SK-N-SH treated with all-trans-retinoic acid at 6 μM for 48 hours (cell line): ENCODE measurements around the gene SREBF2.

Experiments used
- ATAC-seq: fragments of 200-7000 bp; cut with Tn5 transposase; 3 replicates; pipeline ENCODE4 v1.9.1; 2020; ENCODE audit warnings: mild to moderate bottlenecking, moderate library complexity
- ARNTL ChIP-seq: fragments of 450-650 bp; formaldehyde crosslinking; IDR thresholded peaks from 2 replicates; pipeline ENCODE4 v1.5.0; 2020; ENCODE audit warnings: low read depth, mild to moderate bottlenecking, moderate library complexity, borderline replicate concordance
- BACH2 ChIP-seq: fragments of 250-450 bp; sonication (Bioruptor Pico); IDR thresholded peaks from 2 replicates; pipeline ENCODE4 v1.9.0; 2021; ENCODE audit warnings: mild to moderate bottlenecking, borderline replicate concordance
- ESRRG ChIP-seq: fragments of 250-450 bp; sonication (Bioruptor Pico); IDR thresholded peaks from 2 replicates; pipeline ENCODE4 v1.6.1; 2021; ENCODE audit warnings: mild to moderate bottlenecking
- GLIS3 ChIP-seq: fragments of 250-450 bp; sonication (Bioruptor Pico); IDR thresholded peaks from 2 replicates; pipeline ENCODE4 v1.5.0; 2020; ENCODE audit warnings: mild to moderate bottlenecking, moderate library complexity
- ISL1 ChIP-seq: fragments of 250-450 bp; sonication (Bioruptor Pico); IDR thresholded peaks from 2 replicates; pipeline ENCODE4 v2.1.2; 2022; ENCODE audit warnings: mild to moderate bottlenecking, moderate library complexity
- OSR1 ChIP-seq: fragments of 250-450 bp; sonication (Bioruptor Pico); IDR thresholded peaks from 2 replicates; pipeline ENCODE4 v1.8.0; 2022; ENCODE audit warnings: moderate library complexity, mild to moderate bottlenecking, inconsistent platforms
- PPARA ChIP-seq: fragments of 250-450 bp; sonication (Bioruptor Pico); IDR thresholded peaks from 2 replicates; pipeline ENCODE4 v1.5.0; 2020; ENCODE audit warnings: mild to moderate bottlenecking, borderline replicate concordance
- RARB ChIP-seq: fragments of 250-450 bp; sonication (Bioruptor Pico); IDR thresholded peaks from 2 replicates; pipeline ENCODE4 v1.8.0; 2021; ENCODE audit warnings: mild to moderate bottlenecking, moderate library complexity
- SNAI2 ChIP-seq: fragments of 250-450 bp; sonication (Bioruptor Pico); IDR thresholded peaks from 2 replicates; pipeline ENCODE4 v1.5.0; 2020; ENCODE audit warnings: mild to moderate bottlenecking, moderate library complexity
- TCF4 ChIP-seq: fragments of 250-450 bp; sonication (Bioruptor Pico); IDR thresholded peaks from 2 replicates; pipeline ENCODE4 v1.8.0; 2021; ENCODE audit warnings: mild to moderate bottlenecking, moderate library complexity, borderline replicate concordance
- TOX ChIP-seq: fragments of 250-450 bp; sonication (Bioruptor Pico); IDR thresholded peaks from 2 replicates; pipeline ENCODE4 v1.8.0; 2021; ENCODE audit warnings: mild to moderate bottlenecking, moderate library complexity, borderline replicate concordance
- TSHZ2 ChIP-seq: fragments of 250-450 bp; sonication (Bioruptor Pico); IDR thresholded peaks from 2 replicates; pipeline ENCODE4 v1.5.0; 2020; ENCODE audit warnings: mild to moderate bottlenecking, moderate library complexity
- ZC3H10 ChIP-seq: fragments of 250-450 bp; sonication (Bioruptor Pico); IDR thresholded peaks from 2 replicates; pipeline ENCODE4 v1.5.1; 2021; ENCODE audit warnings: mild to moderate bottlenecking, moderate library complexity
- ZFP3 ChIP-seq: fragments of 250-450 bp; sonication (Bioruptor Pico); IDR thresholded peaks from 2 replicates; pipeline ENCODE4 v1.5.0; 2020; ENCODE audit warnings: mild to moderate bottlenecking, moderate library complexity
- ZFP30 ChIP-seq: fragments of 450-650 bp; formaldehyde crosslinking; IDR thresholded peaks from 2 replicates; pipeline ENCODE4 v1.5.0; 2022; ENCODE audit warnings: mild to moderate bottlenecking, moderate library complexity
- ZNF565 ChIP-seq: fragments of 450-650 bp; formaldehyde crosslinking; conservative IDR thresholded peaks from 2 replicates; pipeline ENCODE4 v1.5.0; 2020; ENCODE audit warnings: low read depth, mild to moderate bottlenecking, moderate library complexity
- ZNF70 ChIP-seq: fragments of 450-650 bp; formaldehyde crosslinking; IDR thresholded peaks from 2 replicates; pipeline ENCODE4 v1.5.0; 2020; ENCODE audit warnings: mild to moderate bottlenecking, moderate library complexity
- ZNF8 ChIP-seq: fragments of 450-650 bp; formaldehyde crosslinking; IDR thresholded peaks from 2 replicates; pipeline ENCODE4 v1.5.0; 2020; ENCODE audit warnings: mild to moderate bottlenecking, moderate library complexity
- TF ChIP-seq, protein P1 (sequence below): fragments of 250-450 bp; sonication (Bioruptor Pico); IDR thresholded peaks from 2 replicates; pipeline ENCODE4 v1.5.1; 2021; ENCODE audit warnings: mild to moderate bottlenecking, moderate library complexity
- TF ChIP-seq, protein P2 (sequence below): fragments of 250-450 bp; sonication (Bioruptor Pico); IDR thresholded peaks from 2 replicates; pipeline ENCODE4 v1.8.0; 2020; ENCODE audit warnings: mild to moderate bottlenecking, moderate library complexity, borderline replicate concordance
- TF ChIP-seq, protein P3 (sequence below): fragments of 250-450 bp; sonication (Bioruptor Pico); IDR thresholded peaks from 2 replicates; pipeline ENCODE4 v1.5.1; 2020; ENCODE audit warnings: low read depth, mild to moderate bottlenecking, moderate library complexity

The SREBF2 gene

GRCh38 chr22:41915035-41915785 is 82.3 kb downstream of the SREBF2 start, which contains the start of gene SHISA8:
TSS of gene SHISA8 (minus strand) at chr22:41915074. CDS start at chr22:41914667, 407 bp downstream.
- ATAC-seq: peak; percentile 23; the same call in 1 of the 3 replicates

GRCh38 chr22:41915786-41916493 is 83.0 kb downstream of the SREBF2 start:
- no peak for ATAC-seq
- TF ChIP-seq ZFP30: no peak
- TF ChIP-seq, protein P1, sequence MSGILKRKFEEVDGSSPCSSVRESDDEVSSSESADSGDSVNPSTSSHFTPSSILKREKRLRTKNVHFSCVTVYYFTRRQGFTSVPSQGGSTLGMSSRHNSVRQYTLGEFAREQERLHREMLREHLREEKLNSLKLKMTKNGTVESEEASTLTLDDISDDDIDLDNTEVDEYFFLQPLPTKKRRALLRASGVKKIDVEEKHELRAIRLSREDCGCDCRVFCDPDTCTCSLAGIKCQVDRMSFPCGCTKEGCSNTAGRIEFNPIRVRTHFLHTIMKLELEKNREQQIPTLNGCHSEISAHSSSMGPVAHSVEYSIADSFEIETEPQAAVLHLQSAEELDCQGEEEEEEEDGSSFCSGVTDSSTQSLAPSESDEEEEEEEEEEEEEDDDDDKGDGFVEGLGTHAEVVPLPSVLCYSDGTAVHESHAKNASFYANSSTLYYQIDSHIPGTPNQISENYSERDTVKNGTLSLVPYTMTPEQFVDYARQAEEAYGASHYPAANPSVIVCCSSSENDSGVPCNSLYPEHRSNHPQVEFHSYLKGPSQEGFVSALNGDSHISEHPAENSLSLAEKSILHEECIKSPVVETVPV (CRISPR knock-in tag): no peak
- no peak for TF ChIP-seq ESRRG (CRISPR knock-in tag)
- no peak for TF ChIP-seq GLIS3
- no peak for TF ChIP-seq ARNTL (CRISPR knock-in tag)
- TF ChIP-seq RARB (CRISPR knock-in tag): no peak
- no peak for TF ChIP-seq ZNF8 (CRISPR knock-in tag)
- no peak for TF ChIP-seq TOX
- TF ChIP-seq ZNF565 (CRISPR knock-in tag): no peak
- TF ChIP-seq ZFP3 (CRISPR knock-in tag): no peak
- TF ChIP-seq ZNF70: no peak
- TF ChIP-seq TCF4: no peak
- TF ChIP-seq, protein P2, sequence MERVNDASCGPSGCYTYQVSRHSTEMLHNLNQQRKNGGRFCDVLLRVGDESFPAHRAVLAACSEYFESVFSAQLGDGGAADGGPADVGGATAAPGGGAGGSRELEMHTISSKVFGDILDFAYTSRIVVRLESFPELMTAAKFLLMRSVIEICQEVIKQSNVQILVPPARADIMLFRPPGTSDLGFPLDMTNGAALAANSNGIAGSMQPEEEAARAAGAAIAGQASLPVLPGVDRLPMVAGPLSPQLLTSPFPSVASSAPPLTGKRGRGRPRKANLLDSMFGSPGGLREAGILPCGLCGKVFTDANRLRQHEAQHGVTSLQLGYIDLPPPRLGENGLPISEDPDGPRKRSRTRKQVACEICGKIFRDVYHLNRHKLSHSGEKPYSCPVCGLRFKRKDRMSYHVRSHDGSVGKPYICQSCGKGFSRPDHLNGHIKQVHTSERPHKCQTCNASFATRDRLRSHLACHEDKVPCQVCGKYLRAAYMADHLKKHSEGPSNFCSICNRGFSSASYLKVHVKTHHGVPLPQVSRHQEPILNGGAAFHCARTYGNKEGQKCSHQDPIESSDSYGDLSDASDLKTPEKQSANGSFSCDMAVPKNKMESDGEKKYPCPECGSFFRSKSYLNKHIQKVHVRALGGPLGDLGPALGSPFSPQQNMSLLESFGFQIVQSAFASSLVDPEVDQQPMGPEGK: no peak
- TF ChIP-seq OSR1 (CRISPR knock-in tag): no peak

More at GRCh38 chr22:41915035-41915785, 82.3 kb downstream of the SREBF2 start, which contains the start of gene SHISA8:
- no peak for TF ChIP-seq TSHZ2
- TF ChIP-seq, protein P2: no peak
- TF ChIP-seq SNAI2 (CRISPR knock-in tag): no peak
- no peak for TF ChIP-seq ESRRG (CRISPR knock-in tag)
- no peak for TF ChIP-seq ZNF8 (CRISPR knock-in tag)
- TF ChIP-seq, protein P3, sequence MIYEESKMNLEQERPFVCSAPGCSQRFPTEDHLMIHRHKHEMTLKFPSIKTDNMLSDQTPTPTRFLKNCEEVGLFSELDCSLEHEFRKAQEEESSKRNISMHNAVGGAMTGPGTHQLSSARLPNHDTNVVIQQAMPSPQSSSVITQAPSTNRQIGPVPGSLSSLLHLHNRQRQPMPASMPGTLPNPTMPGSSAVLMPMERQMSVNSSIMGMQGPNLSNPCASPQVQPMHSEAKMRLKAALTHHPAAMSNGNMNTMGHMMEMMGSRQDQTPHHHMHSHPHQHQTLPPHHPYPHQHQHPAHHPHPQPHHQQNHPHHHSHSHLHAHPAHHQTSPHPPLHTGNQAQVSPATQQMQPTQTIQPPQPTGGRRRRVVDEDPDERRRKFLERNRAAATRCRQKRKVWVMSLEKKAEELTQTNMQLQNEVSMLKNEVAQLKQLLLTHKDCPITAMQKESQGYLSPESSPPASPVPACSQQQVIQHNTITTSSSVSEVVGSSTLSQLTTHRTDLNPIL (CRISPR knock-in tag): no peak
- TF ChIP-seq GLIS3: no peak
- TF ChIP-seq ZC3H10: no peak
- no peak for TF ChIP-seq ARNTL (CRISPR knock-in tag)
- TF ChIP-seq, protein P1 (CRISPR knock-in tag): no peak
- TF ChIP-seq TCF4: no peak
- no peak for TF ChIP-seq OSR1 (CRISPR knock-in tag)
- TF ChIP-seq TOX: no peak
- TF ChIP-seq ZFP30: no peak
- no peak for TF ChIP-seq RARB (CRISPR knock-in tag)
- TF ChIP-seq ZNF565 (CRISPR knock-in tag): no peak
- no peak for TF ChIP-seq BACH2 (CRISPR knock-in tag)
- no peak for TF ChIP-seq PPARA
- no peak for TF ChIP-seq ZFP3 (CRISPR knock-in tag)
- no peak for TF ChIP-seq ISL1 (CRISPR knock-in tag)
